Liver (tissue), 9 donors: ENCODE results near the gene BCL10. TPM values are rescaled to one million over a fixed set of nuclear protein-coding genes. Genes with fewer than 3 reads are reported as not detected.

Experiments
- DNase-seq: peaks from one replicate; pipeline ENCODE4 v3.0.0-alpha.2; 2017; ENCODE audit warnings: low spot score
- H3K27ac ChIP-seq, 2 donors: one replicate each; pipeline ENCODE4 v1.7.0; 2013; ENCODE audit warnings: inconsistent platforms in 2 of 2, low read length in 2 of 2, control low read depth in 1 of 2, low read depth in 1 of 2, mild to moderate bottlenecking in 1 of 2
- H3K27me3 ChIP-seq, 4 donors: one replicate each; pipeline versions ENCODE4 v1.6.1 to v1.7.0; 2013; ENCODE audit warnings: low read length in 3 of 4, inconsistent platforms in 1 of 4, mild to moderate bottlenecking in 1 of 4, moderate library complexity in 1 of 4; ENCODE audit not compliant: control insufficient read depth in 4 of 4, insufficient read depth in 4 of 4
- H3K36me3 ChIP-seq, 4 donors: one replicate each; pipeline versions ENCODE4 v1.6.1 to v1.7.0; 2013; ENCODE audit warnings: low read length in 3 of 4, mild to moderate bottlenecking in 3 of 4, low read depth in 1 of 4, moderate library complexity in 1 of 4; ENCODE audit not compliant: control insufficient read depth in 4 of 4, insufficient read depth in 3 of 4
- H3K4me1 ChIP-seq, 4 donors: one replicate each; pipeline versions ENCODE4 v1.6.1 to v1.7.0; 2013; ENCODE audit warnings: low read length in 3 of 4, mild to moderate bottlenecking in 3 of 4, moderate library complexity in 1 of 4; ENCODE audit not compliant: control insufficient read depth in 4 of 4, insufficient read depth in 4 of 4
- H3K4me3 ChIP-seq, 3 donors: one replicate each; pipeline versions ENCODE4 v1.6.1 to v1.7.0; 2013; ENCODE audit warnings: low read length in 3 of 3, control low read depth in 1 of 3, low read depth in 1 of 3, mild to moderate bottlenecking in 1 of 3
- H3K9ac ChIP-seq, 2 donors: one replicate each; pipeline ENCODE4 v1.7.0; 2013; ENCODE audit warnings: low read length in 2 of 2, mild to moderate bottlenecking in 2 of 2, moderate library complexity in 2 of 2, control low read depth in 1 of 2, low read depth in 1 of 2
- H3K9me3 ChIP-seq, 4 donors: one replicate each; pipeline versions ENCODE4 v1.6.1 to v1.7.0; 2013; ENCODE audit warnings: low read length in 3 of 4; ENCODE audit not compliant: control insufficient read depth in 4 of 4
- EGR1 ChIP-seq, 2 donors: IDR thresholded peaks; 2 replicates each; pipeline ENCODE4 v1.6.1; 2016 to 2018; ENCODE audit warnings: antibody characterized with exemption in 2 of 2, low read depth in 2 of 2
- FOXA1 ChIP-seq: IDR thresholded peaks from 2 replicates; pipeline ENCODE4 v1.6.1; 2016; ENCODE audit warnings: antibody characterized with exemption
- FOXA2 ChIP-seq: IDR thresholded peaks from 2 replicates; pipeline ENCODE4 v1.6.1; 2016; ENCODE audit warnings: antibody characterized with exemption
- GABPA ChIP-seq, 2 donors: IDR thresholded peaks in 1 of 2; conservative IDR thresholded peaks in 1 of 2; 2 replicates each; pipeline ENCODE4 v1.6.1; 2016; ENCODE audit warnings: antibody characterized with exemption in 2 of 2, mild to moderate bottlenecking in 1 of 2, moderate library complexity in 1 of 2
- HNF4A ChIP-seq, 2 donors: conservative IDR thresholded peaks; 2 replicates each; pipeline ENCODE4 v1.6.1; 2016; ENCODE audit warnings: antibody characterized with exemption in 2 of 2, mild to moderate bottlenecking in 2 of 2
- HNF4G ChIP-seq: IDR thresholded peaks from 2 replicates; pipeline ENCODE4 v1.6.1; 2016; ENCODE audit warnings: antibody characterized with exemption
- JUND ChIP-seq, 2 donors: IDR thresholded peaks; 2 replicates each; pipeline ENCODE4 v1.6.1; 2016; ENCODE audit warnings: antibody characterized with exemption in 2 of 2
- NR2F2 ChIP-seq: IDR thresholded peaks from 2 replicates; pipeline ENCODE4 v1.6.1; 2016; ENCODE audit warnings: antibody characterized with exemption
- RAD21 ChIP-seq, 2 donors: IDR thresholded peaks; 2 replicates each; pipeline ENCODE4 v1.6.1; 2016; ENCODE audit warnings: antibody characterized with exemption in 2 of 2, mild to moderate bottlenecking in 2 of 2
- RXRA ChIP-seq, 2 donors: IDR thresholded peaks; 2 replicates each; pipeline ENCODE4 v1.6.1; 2017 to 2018; ENCODE audit warnings: antibody characterized with exemption in 2 of 2, mild to moderate bottlenecking in 1 of 2
- SP1 ChIP-seq: IDR thresholded peaks from 2 replicates; pipeline ENCODE4 v1.6.1; 2018; ENCODE audit warnings: antibody characterized with exemption, mild to moderate bottlenecking
- TAF1 ChIP-seq: conservative IDR thresholded peaks from 2 replicates; pipeline ENCODE4 v1.6.1; 2016; ENCODE audit warnings: antibody characterized with exemption, mild to moderate bottlenecking
- YY1 ChIP-seq: IDR thresholded peaks from 2 replicates; pipeline ENCODE4 v1.6.1; 2016; ENCODE audit warnings: antibody characterized with exemption, mild to moderate bottlenecking
- WGBS: extraction: QIAGEN DNeasy Blood & Tissue Kit; methylation state at CpG from one replicate; pipeline ENCODE4 v1.1.7; 2013; 5-methylcytosine and 5-hydroxymethylcytosine counted together
- polyA plus RNA-seq, 2 donors: library from polyadenylated mRNA; stranded (reverse) in 1 of 2; unstranded in 1 of 2; fragments of 200-250 nt in 1 of 2; fragments of >200 nt in 1 of 2; fragmentation: Nextera tagmentation in 1 of 2; extraction: Ambion mirVana in 1 of 2; gene quantifications; one replicate each; pipeline versions ENCODE4 v1.2.1 to v1.2.3, GENCODE V29; 2013 to 2015
- total RNA-seq, 2 donors: library from RNA; depleted of rRNA; stranded (reverse); fragments of >200 nt; gene quantifications; one replicate each; pipeline ENCODE4 v1.2.3, GENCODE V29; 2014
- TF ChIP-seq, protein P1 (sequence below): IDR thresholded peaks from 2 replicates; pipeline ENCODE4 v1.6.1; 2016; ENCODE audit warnings: antibody characterized with exemption
- TF ChIP-seq, protein P2 (sequence below): IDR thresholded peaks from 2 replicates; pipeline ENCODE4 v1.6.1; 2016; ENCODE audit warnings: antibody characterized with exemption, mild to moderate bottlenecking
- TF ChIP-seq, protein P3 (sequence below): fragments of 150-350 bp; IDR thresholded peaks from 2 replicates; pipeline ENCODE4 v1.5.1; 2017; ENCODE audit warnings: improper control_type of control experiment, low read depth, low read length; ENCODE audit not compliant: missing input control
- TF ChIP-seq, protein P4 (sequence below): IDR thresholded peaks from 2 replicates; pipeline ENCODE4 v1.6.1; 2016; ENCODE audit warnings: antibody characterized with exemption
- donor health status: healthy.
- donor health status: healthy.
- donor health status: healthy.
- donor health status: healthy.
- donor health status: healthy.

BCL10 gene
- total and polyA plus RNA-seq, 4 donors = 3.1 to 8.9 (median 7.5) TPM

DNA sequence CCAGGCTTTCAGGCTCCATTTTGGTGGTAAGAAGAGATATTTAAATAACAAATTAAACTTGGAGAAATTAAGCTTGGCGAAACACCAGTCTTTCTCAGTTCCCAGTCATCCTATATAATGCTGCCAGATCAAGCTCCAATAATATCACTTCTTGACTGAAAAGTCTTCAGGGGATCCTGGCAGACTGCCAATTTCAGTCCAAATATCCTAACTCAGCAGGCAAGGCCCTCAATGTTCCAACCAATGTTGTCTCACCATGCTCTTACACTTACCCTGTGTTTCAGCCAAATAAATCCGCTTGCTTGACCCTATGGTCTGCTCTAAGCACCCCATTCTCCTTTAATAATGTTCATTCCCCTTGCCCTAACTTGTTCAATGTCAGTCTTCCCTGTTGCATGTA is 39.9 kb upstream of the BCL10 start:
- DNase-seq = no peak
- H3K4me1 ChIP-seq = no peaks in the 10 kb centered on the region
- peaks cover 4 to 13% (median 8%) of the 10 kb centered on the region in 4 donors for H3K36me3 ChIP-seq
- no peak overlapping the region for H3K9ac ChIP-seq
- no peaks in the 10 kb centered on the region for H3K27me3 ChIP-seq
- H3K27ac ChIP-seq = no peak overlapping the region
- WGBS = 94% methylated on average over 2 of the region's 2 CpGs
- no peak overlapping the region for H3K4me3 ChIP-seq
- no peak for TF ChIP-seq FOXA1
- no peaks in the 10 kb centered on the region for H3K9me3 ChIP-seq

DNA sequence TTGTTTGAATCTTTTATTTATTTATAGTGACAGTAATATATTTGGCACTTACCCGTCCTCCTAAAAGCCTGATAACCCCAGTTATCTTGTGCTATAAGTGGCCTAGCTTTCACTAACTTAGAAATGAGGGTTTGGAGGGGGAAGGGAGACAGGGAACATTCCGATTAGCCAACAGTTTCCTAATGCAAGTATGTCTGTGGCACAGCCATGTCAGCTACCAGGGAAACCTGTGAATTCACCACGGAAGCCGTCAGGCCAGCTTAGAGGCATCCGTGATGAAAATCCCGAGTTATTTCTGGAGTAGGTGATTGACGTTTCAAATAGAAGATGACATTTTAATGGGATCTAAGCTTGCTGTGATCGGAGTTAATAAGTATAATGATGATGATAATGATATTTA is 39.4 kb upstream of the BCL10 start:
- DNase-seq = no peak
- no peak overlapping the region for H3K9ac ChIP-seq
- WGBS = 84% methylated on average over 8 of the region's 8 CpGs

DNA sequence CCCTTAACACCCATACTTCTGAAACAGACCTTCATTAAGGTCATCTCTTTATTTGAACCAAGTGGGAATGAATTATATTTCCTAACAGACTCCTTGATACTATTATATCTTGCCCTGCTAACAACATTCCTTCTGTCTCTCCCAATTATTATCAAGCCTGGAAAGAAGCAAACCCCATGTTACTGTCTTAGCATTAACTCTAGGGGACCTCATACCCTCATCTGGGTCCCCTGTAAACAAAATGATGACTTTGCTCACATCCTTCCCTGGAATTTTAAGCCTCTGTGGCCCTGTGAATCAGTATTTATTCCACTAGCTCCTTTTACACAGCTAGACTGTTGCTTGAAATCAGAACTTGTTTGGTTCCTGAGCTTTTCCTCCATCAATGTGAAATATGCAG is 38.3 kb upstream of the BCL10 start:
- Histone ChIP-seq H3K27me3 (no peaks in the 10 kb centered on the region), H3K4me3 (no peak overlapping the region), H3K36me3 (peaks cover 0 to under 1% (median under 1%) of the 10 kb centered on the region in 4 donors), H3K27ac (no peak overlapping the region), H3K4me1 (no peaks in the 10 kb centered on the region), H3K9me3 (no peaks in the 10 kb centered on the region), H3K9ac (no peak overlapping the region)
- no peak for DNase-seq
- TF ChIP-seq, protein P1, sequence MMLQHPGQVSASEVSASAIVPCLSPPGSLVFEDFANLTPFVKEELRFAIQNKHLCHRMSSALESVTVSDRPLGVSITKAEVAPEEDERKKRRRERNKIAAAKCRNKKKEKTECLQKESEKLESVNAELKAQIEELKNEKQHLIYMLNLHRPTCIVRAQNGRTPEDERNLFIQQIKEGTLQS = no peak
- TF ChIP-seq, protein P2, sequence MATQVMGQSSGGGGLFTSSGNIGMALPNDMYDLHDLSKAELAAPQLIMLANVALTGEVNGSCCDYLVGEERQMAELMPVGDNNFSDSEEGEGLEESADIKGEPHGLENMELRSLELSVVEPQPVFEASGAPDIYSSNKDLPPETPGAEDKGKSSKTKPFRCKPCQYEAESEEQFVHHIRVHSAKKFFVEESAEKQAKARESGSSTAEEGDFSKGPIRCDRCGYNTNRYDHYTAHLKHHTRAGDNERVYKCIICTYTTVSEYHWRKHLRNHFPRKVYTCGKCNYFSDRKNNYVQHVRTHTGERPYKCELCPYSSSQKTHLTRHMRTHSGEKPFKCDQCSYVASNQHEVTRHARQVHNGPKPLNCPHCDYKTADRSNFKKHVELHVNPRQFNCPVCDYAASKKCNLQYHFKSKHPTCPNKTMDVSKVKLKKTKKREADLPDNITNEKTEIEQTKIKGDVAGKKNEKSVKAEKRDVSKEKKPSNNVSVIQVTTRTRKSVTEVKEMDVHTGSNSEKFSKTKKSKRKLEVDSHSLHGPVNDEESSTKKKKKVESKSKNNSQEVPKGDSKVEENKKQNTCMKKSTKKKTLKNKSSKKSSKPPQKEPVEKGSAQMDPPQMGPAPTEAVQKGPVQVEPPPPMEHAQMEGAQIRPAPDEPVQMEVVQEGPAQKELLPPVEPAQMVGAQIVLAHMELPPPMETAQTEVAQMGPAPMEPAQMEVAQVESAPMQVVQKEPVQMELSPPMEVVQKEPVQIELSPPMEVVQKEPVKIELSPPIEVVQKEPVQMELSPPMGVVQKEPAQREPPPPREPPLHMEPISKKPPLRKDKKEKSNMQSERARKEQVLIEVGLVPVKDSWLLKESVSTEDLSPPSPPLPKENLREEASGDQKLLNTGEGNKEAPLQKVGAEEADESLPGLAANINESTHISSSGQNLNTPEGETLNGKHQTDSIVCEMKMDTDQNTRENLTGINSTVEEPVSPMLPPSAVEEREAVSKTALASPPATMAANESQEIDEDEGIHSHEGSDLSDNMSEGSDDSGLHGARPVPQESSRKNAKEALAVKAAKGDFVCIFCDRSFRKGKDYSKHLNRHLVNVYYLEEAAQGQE = no peak
- TF ChIP-seq, protein P3, sequence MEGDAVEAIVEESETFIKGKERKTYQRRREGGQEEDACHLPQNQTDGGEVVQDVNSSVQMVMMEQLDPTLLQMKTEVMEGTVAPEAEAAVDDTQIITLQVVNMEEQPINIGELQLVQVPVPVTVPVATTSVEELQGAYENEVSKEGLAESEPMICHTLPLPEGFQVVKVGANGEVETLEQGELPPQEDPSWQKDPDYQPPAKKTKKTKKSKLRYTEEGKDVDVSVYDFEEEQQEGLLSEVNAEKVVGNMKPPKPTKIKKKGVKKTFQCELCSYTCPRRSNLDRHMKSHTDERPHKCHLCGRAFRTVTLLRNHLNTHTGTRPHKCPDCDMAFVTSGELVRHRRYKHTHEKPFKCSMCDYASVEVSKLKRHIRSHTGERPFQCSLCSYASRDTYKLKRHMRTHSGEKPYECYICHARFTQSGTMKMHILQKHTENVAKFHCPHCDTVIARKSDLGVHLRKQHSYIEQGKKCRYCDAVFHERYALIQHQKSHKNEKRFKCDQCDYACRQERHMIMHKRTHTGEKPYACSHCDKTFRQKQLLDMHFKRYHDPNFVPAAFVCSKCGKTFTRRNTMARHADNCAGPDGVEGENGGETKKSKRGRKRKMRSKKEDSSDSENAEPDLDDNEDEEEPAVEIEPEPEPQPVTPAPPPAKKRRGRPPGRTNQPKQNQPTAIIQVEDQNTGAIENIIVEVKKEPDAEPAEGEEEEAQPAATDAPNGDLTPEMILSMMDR = no peak
- no peak for TF ChIP-seq YY1
- TF ChIP-seq, protein P4, sequence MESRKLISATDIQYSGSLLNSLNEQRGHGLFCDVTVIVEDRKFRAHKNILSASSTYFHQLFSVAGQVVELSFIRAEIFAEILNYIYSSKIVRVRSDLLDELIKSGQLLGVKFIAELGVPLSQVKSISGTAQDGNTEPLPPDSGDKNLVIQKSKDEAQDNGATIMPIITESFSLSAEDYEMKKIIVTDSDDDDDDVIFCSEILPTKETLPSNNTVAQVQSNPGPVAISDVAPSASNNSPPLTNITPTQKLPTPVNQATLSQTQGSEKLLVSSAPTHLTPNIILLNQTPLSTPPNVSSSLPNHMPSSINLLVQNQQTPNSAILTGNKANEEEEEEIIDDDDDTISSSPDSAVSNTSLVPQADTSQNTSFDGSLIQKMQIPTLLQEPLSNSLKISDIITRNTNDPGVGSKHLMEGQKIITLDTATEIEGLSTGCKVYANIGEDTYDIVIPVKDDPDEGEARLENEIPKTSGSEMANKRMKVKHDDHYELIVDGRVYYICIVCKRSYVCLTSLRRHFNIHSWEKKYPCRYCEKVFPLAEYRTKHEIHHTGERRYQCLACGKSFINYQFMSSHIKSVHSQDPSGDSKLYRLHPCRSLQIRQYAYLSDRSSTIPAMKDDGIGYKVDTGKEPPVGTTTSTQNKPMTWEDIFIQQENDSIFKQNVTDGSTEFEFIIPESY = no peak
- no peak for TF ChIP-seq RXRA (IDR thresholded peaks at IDR 0.05)
- no peak for TF ChIP-seq JUND (IDR thresholded peaks at IDR 0.05)
- TF ChIP-seq TAF1 = no peak
- TF ChIP-seq GABPA (IDR thresholded peaks at IDR 0.05 in 1 of 2, conservative IDR thresholded peaks at IDR 0.05 in 1 of 2) = no peak
- no peak for TF ChIP-seq HNF4A (conservative IDR thresholded peaks at IDR 0.05)
- no peak for TF ChIP-seq EGR1 (IDR thresholded peaks at IDR 0.05; ENCODE audit: low read depth in 2 of 2)
- no peak for TF ChIP-seq HNF4G
- TF ChIP-seq FOXA2 = no peak
- no peak for TF ChIP-seq SP1
- TF ChIP-seq RAD21 (IDR thresholded peaks at IDR 0.05) = no peak

More for the DNA sequence above, 39.4 kb upstream of the BCL10 start:
- Histone ChIP-seq H3K27ac (no peak overlapping the region), H3K36me3 (peaks cover 3 to 11% (median 7%) of the 10 kb centered on the region in 4 donors), H3K27me3 (no peaks in the 10 kb centered on the region), H3K4me1 (no peaks in the 10 kb centered on the region), H3K9me3 (no peaks in the 10 kb centered on the region), H3K4me3 (no peak overlapping the region)
- TF ChIP-seq RAD21 (IDR thresholded peaks at IDR 0.05) = no peak
- TF ChIP-seq NR2F2 = peak; percentile 32
